ENCODE measurements around the gene PIGQ.

PIGQ gene

GRCh38 chr16:630249-630814 lies 60.6 kb downstream of the PIGQ start:
- TF ChIP-seq GATA2 (IDR thresholded peaks at IDR 0.05; ENCODE audit: low read depth, low read length) (no peak), GATA3 (IDR thresholded peaks at IDR 0.05; ENCODE audit: low read depth, low read length) (no peak)

DNA sequence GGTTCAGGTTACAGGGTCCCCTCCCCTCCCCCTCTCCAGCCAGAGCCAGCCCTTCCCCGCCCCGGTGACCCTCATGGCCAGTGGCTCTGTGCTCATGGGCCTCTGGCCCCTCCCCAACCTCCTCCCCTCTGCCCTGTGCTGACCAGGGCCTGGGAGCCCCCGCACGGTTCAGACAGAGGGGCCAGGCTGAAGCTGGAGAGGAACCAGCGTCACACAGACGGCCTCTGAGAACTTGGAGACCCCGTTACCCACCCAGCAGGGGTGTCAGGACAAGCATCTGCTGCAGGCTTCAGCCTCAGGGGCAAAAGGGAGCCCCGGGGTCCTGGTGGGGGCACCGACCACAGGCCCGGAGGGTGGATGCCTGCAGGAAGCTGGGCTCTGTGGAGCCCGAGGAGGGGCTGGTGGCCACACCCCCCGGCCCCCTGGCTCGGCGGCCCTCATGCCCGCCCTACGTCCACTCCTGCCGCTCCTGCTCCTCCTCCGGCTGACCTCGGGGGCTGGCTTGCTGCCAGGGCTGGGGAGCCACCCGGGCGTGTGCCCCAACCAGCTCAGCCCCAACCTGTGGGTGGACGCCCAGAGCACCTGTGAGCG lies 61.1 kb downstream of the PIGQ start, which contains the start of gene WFIKKN1:
WFIKKN1 (plus strand) TSS at position 171 of the 591 bp plus-strand sequence; CDS start at position 440, 269 bp downstream.
- no peak for TF ChIP-seq GATA3 (IDR thresholded peaks at IDR 0.05; ENCODE audit: low read depth, low read length)
- TF ChIP-seq GATA2 (IDR thresholded peaks at IDR 0.05; ENCODE audit: low read depth, low read length) = no peak

GRCh38 chr16:631808-632358 lies 62.1 kb downstream of the PIGQ start:
- TF ChIP-seq GATA3 (IDR thresholded peaks at IDR 0.05; ENCODE audit: low read depth, low read length) = no peak
- TF ChIP-seq GATA2 (IDR thresholded peaks at IDR 0.05; ENCODE audit: low read depth, low read length) = no peak

GRCh38 chr16:632486-633335 lies 62.9 kb downstream of the PIGQ start:
- TF ChIP-seq GATA3 (IDR thresholded peaks at IDR 0.05; ENCODE audit: low read depth, low read length) = no peak
- TF ChIP-seq GATA2 (IDR thresholded peaks at IDR 0.05; ENCODE audit: low read depth, low read length) = no peak

GRCh38 chr16:633336-634050 lies 63.7 kb downstream of the PIGQ start:
- TF ChIP-seq GATA3 (IDR thresholded peaks at IDR 0.05; ENCODE audit: low read depth, low read length) (no peak), GATA2 (IDR thresholded peaks at IDR 0.05; ENCODE audit: low read depth, low read length) (no peak)

All from SH-SY5Y (cell line).